GM06990 (cell line): ENCODE measurements around the gene ZAP70.

Experiments
- DNase-seq: peaks from one replicate; pipeline ENCODE4 v3.0.0-alpha.2; 2011; ENCODE audit not compliant: insufficient read length; ENCODE audit errors: extremely low read depth
- H3K27me3 ChIP-seq: replicated peaks from 2 replicates; pipeline ENCODE4 v1.6.0; 2011; ENCODE audit warnings: low read length; ENCODE audit not compliant: control insufficient read depth, insufficient read depth
- H3K36me3 ChIP-seq: 2 replicates; pipeline ENCODE4 v1.5.1; 2011; ENCODE audit warnings: low read length; ENCODE audit not compliant: control insufficient read depth, insufficient read depth
- H3K4me3 ChIP-seq: replicated peaks from 2 replicates; pipeline ENCODE4 v1.5.1; 2011; ENCODE audit warnings: low read depth, mild to moderate bottlenecking, control low read depth, low read length
- TF ChIP-seq, protein P1 (sequence below): IDR thresholded peaks from 2 replicates; pipeline ENCODE4 v1.5.1; 2011; ENCODE audit warnings: low read length, control low read depth, mild to moderate bottlenecking, inconsistent platforms; ENCODE audit not compliant: insufficient read depth, poor library complexity, severe bottlenecking

Gene ZAP70

DNA sequence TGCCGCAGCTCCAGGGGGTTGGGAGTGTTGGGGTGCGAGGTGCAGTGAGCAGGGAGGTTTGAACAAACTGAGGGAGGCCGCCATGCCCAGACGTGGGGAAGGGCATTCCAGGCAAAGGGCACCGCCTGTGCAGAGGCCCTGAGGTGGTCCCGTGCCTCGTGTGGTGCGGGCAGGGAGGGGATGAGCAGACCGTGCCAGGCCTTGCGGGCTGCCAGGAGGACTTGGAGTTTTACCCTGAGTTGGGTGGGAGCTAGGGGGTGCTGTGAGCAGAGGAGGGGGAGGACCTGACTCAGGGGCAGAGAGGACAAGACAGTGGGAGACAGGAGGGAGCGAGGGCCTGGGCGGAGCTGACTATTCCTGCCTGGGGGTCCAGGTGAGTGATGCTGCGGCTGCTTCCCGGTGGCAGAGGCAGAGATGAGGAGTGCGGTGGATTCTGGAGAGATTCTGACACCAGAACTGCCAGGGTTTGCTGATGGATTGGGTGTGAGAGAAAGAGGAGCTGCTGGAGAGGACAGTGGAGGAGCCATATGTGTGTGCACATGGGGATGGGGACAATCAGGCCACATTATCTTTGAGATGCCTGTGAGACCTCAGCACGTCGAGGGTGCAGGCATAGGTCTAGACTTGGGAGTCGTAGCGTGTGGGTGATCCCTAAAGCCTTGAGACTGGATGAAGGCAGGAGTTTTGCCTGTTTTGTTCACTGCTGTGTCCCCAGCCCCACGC, 23.4 kb downstream of the ZAP70 start:
- no peak for DNase-seq
- H3K4me3 ChIP-seq, result no peak overlapping the region

GRCh38 chr2:97737421-97738178, 24.2 kb downstream of the ZAP70 start:
- Histone ChIP-seq H3K4me3 (no peak overlapping the region), H3K27me3 (no peaks in the 10 kb centered on the region), H3K36me3 (no peaks in the 10 kb centered on the region)
- DNase-seq, result no peak
- TF ChIP-seq, protein P1, sequence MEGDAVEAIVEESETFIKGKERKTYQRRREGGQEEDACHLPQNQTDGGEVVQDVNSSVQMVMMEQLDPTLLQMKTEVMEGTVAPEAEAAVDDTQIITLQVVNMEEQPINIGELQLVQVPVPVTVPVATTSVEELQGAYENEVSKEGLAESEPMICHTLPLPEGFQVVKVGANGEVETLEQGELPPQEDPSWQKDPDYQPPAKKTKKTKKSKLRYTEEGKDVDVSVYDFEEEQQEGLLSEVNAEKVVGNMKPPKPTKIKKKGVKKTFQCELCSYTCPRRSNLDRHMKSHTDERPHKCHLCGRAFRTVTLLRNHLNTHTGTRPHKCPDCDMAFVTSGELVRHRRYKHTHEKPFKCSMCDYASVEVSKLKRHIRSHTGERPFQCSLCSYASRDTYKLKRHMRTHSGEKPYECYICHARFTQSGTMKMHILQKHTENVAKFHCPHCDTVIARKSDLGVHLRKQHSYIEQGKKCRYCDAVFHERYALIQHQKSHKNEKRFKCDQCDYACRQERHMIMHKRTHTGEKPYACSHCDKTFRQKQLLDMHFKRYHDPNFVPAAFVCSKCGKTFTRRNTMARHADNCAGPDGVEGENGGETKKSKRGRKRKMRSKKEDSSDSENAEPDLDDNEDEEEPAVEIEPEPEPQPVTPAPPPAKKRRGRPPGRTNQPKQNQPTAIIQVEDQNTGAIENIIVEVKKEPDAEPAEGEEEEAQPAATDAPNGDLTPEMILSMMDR, result no peak

More for the DNA sequence above, 23.4 kb downstream of the ZAP70 start:
- Histone ChIP-seq H3K27me3 (no peaks in the 10 kb centered on the region), H3K36me3 (no peaks in the 10 kb centered on the region)
- TF ChIP-seq, protein P1, result no peak

GRCh38 chr2:97738179-97739019, 25.0 kb downstream of the ZAP70 start:
- no peaks in the 10 kb centered on the region for H3K36me3 ChIP-seq

DNA sequence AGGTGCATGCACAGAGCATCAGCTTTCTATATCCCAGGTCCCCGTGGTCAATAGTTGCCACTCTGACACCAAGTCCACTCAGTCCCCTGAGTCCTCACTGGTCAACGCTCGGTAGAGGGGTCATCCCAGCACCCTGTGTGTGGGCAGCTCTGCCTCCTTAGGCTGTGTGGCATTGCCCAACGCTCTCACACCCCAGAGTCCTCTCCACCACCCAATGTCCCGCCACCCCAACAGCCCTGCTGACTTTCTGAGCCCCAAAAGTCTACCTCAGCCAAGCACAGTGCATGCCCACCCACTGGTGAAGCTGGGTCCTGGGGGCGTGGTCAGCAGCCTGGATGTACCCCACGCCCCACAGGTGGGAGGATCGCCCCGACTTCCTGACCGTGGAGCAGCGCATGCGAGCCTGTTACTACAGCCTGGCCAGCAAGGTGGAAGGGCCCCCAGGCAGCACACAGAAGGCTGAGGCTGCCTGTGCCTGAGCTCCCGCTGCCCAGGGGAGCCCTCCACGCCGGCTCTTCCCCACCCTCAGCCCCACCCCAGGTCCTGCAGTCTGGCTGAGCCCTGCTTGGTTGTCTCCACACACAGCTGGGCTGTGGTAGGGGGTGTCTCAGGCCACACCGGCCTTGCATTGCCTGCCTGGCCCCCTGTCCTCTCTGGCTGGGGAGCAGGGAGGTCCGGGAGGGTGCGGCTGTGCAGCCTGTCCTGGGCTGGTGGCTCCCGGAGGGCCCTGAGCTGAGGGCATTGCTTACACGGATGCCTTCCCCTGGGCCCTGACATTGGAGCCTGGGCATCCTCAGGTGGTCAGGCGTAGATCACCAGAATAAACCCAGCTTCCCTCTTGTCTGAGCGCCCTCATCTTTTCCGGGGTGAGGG, 25.9 kb downstream of the ZAP70 start:
- no peaks in the 10 kb centered on the region for H3K27me3 ChIP-seq

More at GRCh38 chr2:97738179-97739019, 25.0 kb downstream of the ZAP70 start:
- Histone ChIP-seq H3K27me3 (no peaks in the 10 kb centered on the region), H3K4me3 (no peak overlapping the region)
- TF ChIP-seq, protein P1, result no peak
- no peak for DNase-seq

DNA sequence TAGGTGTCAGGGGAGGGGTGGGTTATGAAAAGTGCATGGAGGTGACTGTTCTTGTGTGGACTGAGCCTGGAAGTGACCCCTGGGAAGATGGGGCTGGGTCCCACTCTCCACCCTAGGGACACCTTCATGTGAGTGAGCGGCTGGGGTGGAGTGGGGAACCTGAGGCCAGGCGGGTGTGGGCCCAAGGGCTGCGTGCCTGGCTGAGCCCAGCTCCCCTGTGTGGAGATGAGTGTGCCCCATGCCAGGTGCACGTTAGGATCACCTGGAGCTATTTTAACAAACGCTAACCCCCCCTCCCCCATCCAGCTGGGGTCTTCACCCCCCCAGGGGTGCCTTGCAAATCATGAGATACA, 26.5 kb downstream of the ZAP70 start:
- no peak for DNase-seq
- Histone ChIP-seq H3K4me3 (no peak overlapping the region), H3K36me3 (no peaks in the 10 kb centered on the region), H3K27me3 (no peaks in the 10 kb centered on the region)
- TF ChIP-seq, protein P1, result no peak

More for the DNA sequence above, 25.9 kb downstream of the ZAP70 start:
- Histone ChIP-seq H3K4me3 (no peak overlapping the region), H3K36me3 (no peaks in the 10 kb centered on the region)
- TF ChIP-seq, protein P1, result no peak
- DNase-seq, result no peak
